B cell (primary cell): ENCODE results near the gene SPECC1. TPM values are rescaled to one million over a fixed set of nuclear protein-coding genes. Genes with fewer than 3 reads are reported as not detected.

ENCODE experiments used
- ATAC-seq: fragments of 200-7000 bp; cut with Tn5 transposase; one replicate; pipeline ENCODE4 v1.10.0; 2021; ENCODE audit warnings: low read depth, mild to moderate bottlenecking, moderate number of reproducible peaks, moderate library complexity
- CTCF ChIA-PET: fragments of 350-600 bp; sonication (Branson Sonifier 250); formaldehyde crosslinking; loops from one replicate; lab custom pipeline; 2021; ENCODE audit warnings: antibody characterized with exemption, inconsistent platforms; lab: Charles Lee
- POLR2A ChIA-PET: fragments of 350-600 bp; sonication (Branson Sonifier 250); formaldehyde crosslinking; loops from one replicate; lab custom pipeline; 2021; ENCODE audit warnings: antibody characterized with exemption; lab: Charles Lee
- DNase-seq: peaks from one replicate; pipeline ENCODE4 v3.0.0; 2013
- H2AFZ ChIP-seq: 2 replicates; pipeline ENCODE4 v1.6.1; 2012; ENCODE audit warnings: mild to moderate bottlenecking, low read depth, low read length; ENCODE audit not compliant: insufficient read depth, poor library complexity, severe bottlenecking
- H3K27ac ChIP-seq, 2 donors: 1 replicate in 1 of 2; 2 replicates in 1 of 2; pipeline ENCODE4 v1.5.1; 2012 to 2013; ENCODE audit warnings: low read length in 2 of 2, mild to moderate bottlenecking in 2 of 2, moderate library complexity in 1 of 2
- H3K27me3 ChIP-seq, 4 experiments: fragments of 200-600 bp in 1 of 4; sonication (generic) in 1 of 4; replicated peaks in 1 of 4; 1 replicate in 2 of 4; 2 replicates in 2 of 4; pipeline versions ENCODE4 v1.6.1 to v1.7.0; 2013 to 2016; ENCODE audit warnings: low read length in 3 of 4, mild to moderate bottlenecking in 2 of 4, mixed read lengths in 1 of 4, moderate library complexity in 1 of 4; ENCODE audit not compliant: insufficient read depth in 4 of 4, control insufficient read depth in 3 of 4; ENCODE audit errors: control extremely low read depth in 1 of 4
- H3K36me3 ChIP-seq, 2 experiments: replicated peaks in 1 of 2; 1 replicate in 1 of 2; 2 replicates in 1 of 2; pipeline versions ENCODE4 v1.6.1 to v1.7.1; 2013; ENCODE audit warnings: low read length in 1 of 2; ENCODE audit not compliant: insufficient read depth in 2 of 2, control insufficient read depth in 1 of 2; ENCODE audit errors: control extremely low read depth in 1 of 2, extremely low read depth in 1 of 2
- H3K4me1 ChIP-seq, 2 donors: fragments of 200-600 bp in 1 of 2; sonication (generic) in 1 of 2; 1 replicate in 1 of 2; 2 replicates in 1 of 2; pipeline versions ENCODE4 v1.5.1 to v1.6.1; 2013 to 2017; ENCODE audit warnings: low read length in 2 of 2; ENCODE audit not compliant: control insufficient read depth in 2 of 2, insufficient read depth in 2 of 2
- H3K4me2 ChIP-seq: replicated peaks from 2 replicates; pipeline ENCODE3; 2012; ENCODE audit warnings: mild to moderate bottlenecking, low read depth, low read length; ENCODE audit not compliant: poor library complexity, severe bottlenecking
- H3K4me3 ChIP-seq, 5 experiments: fragments of 200-600 bp in 1 of 5; sonication (generic) in 1 of 5; 1 replicate in 3 of 5; 2 replicates in 2 of 5; pipeline versions ENCODE4 v1.5.1 to v1.7.0; 2011 to 2016; ENCODE audit warnings: low read length in 4 of 5, mild to moderate bottlenecking in 4 of 5, low read depth in 2 of 5, control low read depth in 1 of 5, moderate library complexity in 1 of 5; ENCODE audit not compliant: insufficient read depth in 1 of 5; ENCODE audit errors: control extremely low read depth in 1 of 5, extremely low read depth in 1 of 5
- H3K79me2 ChIP-seq: fragments of 200-600 bp; sonication (generic); one replicate; pipeline ENCODE4 v1.6.0; 2016; ENCODE audit warnings: low read length; ENCODE audit not compliant: control insufficient read depth, insufficient read depth
- H3K9ac ChIP-seq: fragments of 200-600 bp; sonication (generic); 2 replicates; pipeline ENCODE4 v1.6.1; 2017; ENCODE audit warnings: mild to moderate bottlenecking, low read length, moderate library complexity
- H3K9me3 ChIP-seq, 3 donors: one replicate each; pipeline versions ENCODE4 v1.6.1 to v1.7.1; 2013; ENCODE audit warnings: low read length in 2 of 3; ENCODE audit not compliant: control insufficient read depth in 2 of 3, insufficient read depth in 1 of 3; ENCODE audit errors: control extremely low read depth in 1 of 3
- H4K20me1 ChIP-seq: 2 replicates; pipeline ENCODE4 v1.6.0; 2012; ENCODE audit warnings: mild to moderate bottlenecking, low read length; ENCODE audit not compliant: insufficient read depth, control insufficient read depth, poor library complexity, severe bottlenecking
- H3K27ac Mint-ChIP-seq: one replicate; pipeline ENCODE4 v1.8.0; 2021; ENCODE audit warnings: mixed read lengths
- H3K27me3 Mint-ChIP-seq: one replicate; pipeline ENCODE4 v1.8.0; 2021; ENCODE audit warnings: mixed read lengths
- H3K4me1 Mint-ChIP-seq: one replicate; pipeline ENCODE4 v1.8.0; 2021; ENCODE audit warnings: mixed read lengths
- H3K4me3 Mint-ChIP-seq: one replicate; pipeline ENCODE4 v1.8.0; 2021; ENCODE audit warnings: mixed read lengths
- H3K9me3 Mint-ChIP-seq: one replicate; pipeline ENCODE4 v1.8.0; 2022; ENCODE audit warnings: mixed read lengths; ENCODE audit not compliant: insufficient read depth
- CTCF ChIP-seq: fragments of 200-600 bp; IDR thresholded peaks from one replicate; pipeline ENCODE4 v1.8.0; 2022; ENCODE audit warnings: antibody characterized with exemption, mild to moderate bottlenecking
- EZH2 ChIP-seq: IDR thresholded peaks from 2 replicates; pipeline ENCODE4 v1.6.1; 2012; ENCODE audit warnings: borderline replicate concordance, low read depth, mild to moderate bottlenecking, moderate library complexity, low read length; ENCODE audit not compliant: insufficient read depth, poor library complexity, severe bottlenecking
- WGBS: methylation state at CpG from one replicate; pipeline ENCODE4 v1.1.5; 2013; ENCODE audit warnings: missing lambda C conversion rate; ENCODE audit not compliant: insufficient coverage; 5-methylcytosine and 5-hydroxymethylcytosine counted together
- intact Hi-C: fragments of 100-400 bp; cut with micrococcal nuclease; formaldehyde crosslinking; loops from one replicate; pipeline ENCODE4 v1.10.0; 2022
- polyA plus RNA-seq: library from polyadenylated mRNA; depleted of rRNA; stranded (reverse); fragments of >200 nt; gene quantifications from 2 replicates; pipeline ENCODE4 v1.2.3, GENCODE V29; 2012
- total RNA-seq, 2 donors: library from RNA; stranded (reverse); fragments of 120-200 nt in 1 of 2; gene quantifications; 1 replicate in 1 of 2; 2 replicates in 1 of 2; pipeline versions ENCODE4 v1.2.3 to v1.2.4, GENCODE V29; 2013 to 2022

SPECC1 gene
- total and polyA plus RNA-seq, 2 donors (not counting 1 experiment from before 2014, with no cell fraction given), result 4.6 to 7.4 TPM

- no peaks in the 10 kb centered on the region for H3K79me2 ChIP-seq
- no peaks in the 10 kb centered on the region for H3K36me3 ChIP-seq
- H2AFZ ChIP-seq, result no peak overlapping the region
- no peak overlapping the region for H3K9ac ChIP-seq
- H3K27me3 Mint-ChIP-seq, result peaks cover 19% of the 10 kb centered on the region
- no peak overlapping the region for H3K27ac Mint-ChIP-seq
- no peak overlapping the region for H3K4me3 ChIP-seq
- H3K9me3 ChIP-seq, result peaks cover 0 to 3% (median 0%) of the 10 kb centered on the region in 3 donors
- no peaks in the 10 kb centered on the region for H3K9me3 Mint-ChIP-seq
- H3K4me3 Mint-ChIP-seq, result no peak overlapping the region
- intact Hi-C loops, result no loop called here
- H3K4me2 ChIP-seq, result no peak overlapping the region
- no peaks in the 10 kb centered on the region for H4K20me1 ChIP-seq
- 77% methylated on average over 15 of the region's 19 CpGs for WGBS
- no peak for ATAC-seq
- no peaks in the 10 kb centered on the region for H3K4me1 Mint-ChIP-seq
- ChIA-PET CTCF (interaction anchor here (1.5 kb wide), 1 partner anchor 30 kb away, joined by 3 read pairs; no protein-coding TSS in a partner anchor), POLR2A (no interaction called here)
- TF ChIP-seq EZH2, result no peak
- TF ChIP-seq CTCF, result no peak
- H3K27me3 ChIP-seq, result no peaks in the 10 kb centered on the region
- H3K27ac ChIP-seq, result no peak overlapping the region
- H3K4me1 ChIP-seq, result no peaks in the 10 kb centered on the region
- no peak for DNase-seq
These were observed 82.2 kb downstream of the SPECC1 start for GRCh38 chr17:20091174-20092029.

GRCh38 chr17:20092261-20092867, 83.2 kb downstream of the SPECC1 start:
- Histone ChIP-seq H3K4me2 (no peak overlapping the region), H3K9me3 (peaks cover 0 to 3% (median 0%) of the 10 kb centered on the region in 3 donors), H3K79me2 (no peaks in the 10 kb centered on the region), H3K4me3 (no peak overlapping the region), H3K4me1 (no peaks in the 10 kb centered on the region), H4K20me1 (no peaks in the 10 kb centered on the region), H3K27me3 (no peaks in the 10 kb centered on the region), H3K27ac (no peak overlapping the region), H3K36me3 (no peaks in the 10 kb centered on the region), H2AFZ (no peak overlapping the region), H3K9ac (no peak overlapping the region)
- CTCF ChIA-PET, result no interaction called here
- Mint-ChIP-seq H3K4me3 (no peak overlapping the region), H3K27me3 (peaks cover 19% of the 10 kb centered on the region), H3K4me1 (no peaks in the 10 kb centered on the region), H3K27ac (no peak overlapping the region), H3K9me3 (no peaks in the 10 kb centered on the region)
- intact Hi-C loops, result no loop called here
- TF ChIP-seq EZH2 (no peak), CTCF (no peak)
- no peak for ATAC-seq
- POLR2A ChIA-PET, result no interaction called here
- 100% methylated on average over 4 of the region's 6 CpGs for WGBS
- DNase-seq, result no peak
